Measurements from ENCODE around the gene ZNF169.
A peak's percentile ranks its signal among the peaks of the same experiment; 100 is the strongest.

Gene ZNF169

DNA sequence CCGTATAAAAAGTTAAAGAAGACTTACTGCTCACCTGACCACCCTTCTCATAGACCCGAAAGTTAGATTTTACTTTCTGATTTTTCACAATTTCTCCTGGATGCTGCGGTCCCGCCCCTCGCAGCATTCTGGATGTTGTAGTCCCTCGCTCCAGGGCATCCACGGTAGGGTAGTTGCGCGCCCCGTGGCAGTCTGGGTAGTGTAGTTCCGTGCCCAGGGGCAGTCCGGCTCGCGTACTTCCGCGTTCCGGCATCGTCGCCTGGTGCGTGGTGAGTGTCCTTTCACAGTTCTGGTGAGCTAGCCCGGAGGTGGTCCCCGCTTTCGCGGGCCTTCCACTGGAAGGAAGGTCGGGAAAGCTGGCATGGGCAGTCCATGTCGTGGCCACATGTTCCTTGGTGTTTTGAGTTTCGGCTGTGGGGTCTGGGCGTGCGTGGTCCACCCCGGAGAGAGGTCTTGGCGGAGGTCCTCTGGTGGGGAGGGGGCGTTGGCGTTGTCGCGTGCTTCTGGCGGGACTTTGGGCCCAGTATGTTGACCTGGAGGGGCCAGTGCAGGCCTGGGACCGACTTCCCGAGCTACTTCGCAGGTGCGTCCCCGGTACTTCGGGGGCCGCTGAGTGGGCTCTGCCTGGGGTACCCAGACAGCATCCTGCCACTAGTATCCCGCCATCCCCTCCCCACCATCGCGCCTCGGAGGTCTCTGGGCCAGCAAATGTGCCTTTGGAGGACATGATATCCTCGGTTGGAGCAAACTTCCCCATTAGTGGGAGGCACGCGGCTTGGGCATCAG lies at the start of gene ZNF169:
Gene ZNF169, plus strand, starts transcription at position 222 of the 786 bp plus-strand sequence. CDS start 19,515 bp downstream, outside the sequence.
- peak; percentile 91 for DNase-seq

DNA sequence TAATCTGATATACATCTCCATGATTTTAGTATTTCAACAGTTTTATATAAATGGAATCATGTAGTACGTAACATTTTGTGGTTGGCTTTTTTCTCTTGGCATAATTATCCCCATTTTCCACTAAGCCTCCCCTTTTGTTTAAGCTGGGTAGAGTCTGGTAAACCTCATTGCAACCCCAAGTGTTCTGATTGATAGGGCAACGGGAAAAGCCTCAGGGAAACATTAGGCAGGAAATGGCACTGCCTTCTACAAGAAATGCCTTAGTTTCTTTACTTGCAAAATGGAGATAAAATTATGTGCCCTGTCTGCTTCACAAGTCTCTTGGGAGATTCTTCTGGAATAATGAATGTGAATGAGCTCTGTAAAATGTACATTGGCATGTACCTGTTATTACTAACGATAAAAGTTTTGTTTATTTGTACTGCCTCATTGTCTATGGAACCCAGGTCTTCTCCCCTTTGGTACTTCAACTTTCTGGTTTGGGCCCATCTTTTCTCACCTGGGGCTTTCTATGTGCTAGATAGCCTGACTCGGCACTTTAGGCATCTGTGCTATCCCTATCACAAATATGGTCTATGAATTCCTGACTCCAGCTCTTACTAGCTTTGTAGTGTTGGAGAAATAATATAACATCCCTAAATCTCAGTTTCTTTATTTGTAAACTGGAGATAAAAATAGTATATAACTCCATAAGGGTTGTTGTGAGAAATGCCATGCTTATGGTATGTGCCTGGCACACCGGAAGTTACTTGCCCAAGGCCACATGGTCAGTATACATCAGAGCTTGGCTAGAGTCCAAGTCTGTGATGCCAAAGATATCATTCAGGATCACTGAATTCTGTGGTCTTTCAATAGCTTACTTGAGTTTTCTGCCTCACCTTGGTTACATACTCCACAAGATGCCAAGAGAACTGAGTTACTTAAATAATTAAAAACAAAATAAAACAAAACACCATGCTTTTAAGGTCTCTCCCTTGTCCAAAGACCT lies 48.2 kb upstream of the ZNF169 start:
- no peak for DNase-seq
- Histone ChIP-seq H3K27me3 (ENCODE audit: insufficient read depth, low read depth, severe bottlenecking) (no peaks in the 10 kb centered on the region), H3K27ac (no peak overlapping the region), H3K4me3 (ENCODE audit: low read depth, low read length) (no peak overlapping the region), H3K9me3 (ENCODE audit: severe bottlenecking) (no peaks in the 10 kb centered on the region), H3K36me3 (no peaks in the 10 kb centered on the region)
- TF ChIP-seq, protein P1, sequence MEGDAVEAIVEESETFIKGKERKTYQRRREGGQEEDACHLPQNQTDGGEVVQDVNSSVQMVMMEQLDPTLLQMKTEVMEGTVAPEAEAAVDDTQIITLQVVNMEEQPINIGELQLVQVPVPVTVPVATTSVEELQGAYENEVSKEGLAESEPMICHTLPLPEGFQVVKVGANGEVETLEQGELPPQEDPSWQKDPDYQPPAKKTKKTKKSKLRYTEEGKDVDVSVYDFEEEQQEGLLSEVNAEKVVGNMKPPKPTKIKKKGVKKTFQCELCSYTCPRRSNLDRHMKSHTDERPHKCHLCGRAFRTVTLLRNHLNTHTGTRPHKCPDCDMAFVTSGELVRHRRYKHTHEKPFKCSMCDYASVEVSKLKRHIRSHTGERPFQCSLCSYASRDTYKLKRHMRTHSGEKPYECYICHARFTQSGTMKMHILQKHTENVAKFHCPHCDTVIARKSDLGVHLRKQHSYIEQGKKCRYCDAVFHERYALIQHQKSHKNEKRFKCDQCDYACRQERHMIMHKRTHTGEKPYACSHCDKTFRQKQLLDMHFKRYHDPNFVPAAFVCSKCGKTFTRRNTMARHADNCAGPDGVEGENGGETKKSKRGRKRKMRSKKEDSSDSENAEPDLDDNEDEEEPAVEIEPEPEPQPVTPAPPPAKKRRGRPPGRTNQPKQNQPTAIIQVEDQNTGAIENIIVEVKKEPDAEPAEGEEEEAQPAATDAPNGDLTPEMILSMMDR (IDR thresholded peaks at IDR 0.05; ENCODE audit: low read depth, low read length): no peak

More for the DNA sequence above, at the start of gene ZNF169:
- Histone ChIP-seq H3K36me3 (no peaks in the 10 kb centered on the region), H3K27me3 (ENCODE audit: insufficient read depth, low read depth, severe bottlenecking) (no peaks in the 10 kb centered on the region), H3K27ac (no peak within 1 kb of the TSS), H3K9me3 (ENCODE audit: severe bottlenecking) (no peaks in the 10 kb centered on the region), H3K4me3 (ENCODE audit: low read depth, low read length) (peak within 1 kb of the TSS; percentile 81)
- TF ChIP-seq, protein P1 (IDR thresholded peaks at IDR 0.05; ENCODE audit: low read depth, low read length): no peak

DNA sequence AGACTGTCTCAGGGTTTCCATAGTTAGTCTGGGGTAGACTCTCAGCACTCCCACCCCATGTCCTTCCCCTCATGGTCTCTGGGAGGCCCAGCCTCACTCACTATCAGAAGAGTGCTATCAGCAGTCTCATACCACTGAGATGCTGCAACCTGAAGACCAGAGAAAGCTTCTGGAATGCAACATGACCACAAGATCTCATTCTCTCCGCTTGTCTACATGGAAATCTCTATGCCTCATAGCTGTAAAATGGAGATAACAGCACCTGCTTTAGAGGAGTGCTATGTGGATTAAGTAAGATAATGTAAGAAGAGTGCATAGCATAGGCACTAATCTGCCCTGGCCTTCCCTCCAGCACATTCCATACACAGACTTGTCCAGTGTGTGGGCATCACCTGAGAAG lies 47.0 kb upstream of the ZNF169 start:
- Histone ChIP-seq H3K4me3 (ENCODE audit: low read depth, low read length) (no peak overlapping the region), H3K36me3 (no peaks in the 10 kb centered on the region), H3K27me3 (ENCODE audit: insufficient read depth, low read depth, severe bottlenecking) (no peaks in the 10 kb centered on the region), H3K27ac (no peak overlapping the region), H3K9me3 (ENCODE audit: severe bottlenecking) (peaks cover 9% of the 10 kb centered on the region)
- DNase-seq: no peak
- TF ChIP-seq, protein P1 (IDR thresholded peaks at IDR 0.05; ENCODE audit: low read depth, low read length): no peak

DNA sequence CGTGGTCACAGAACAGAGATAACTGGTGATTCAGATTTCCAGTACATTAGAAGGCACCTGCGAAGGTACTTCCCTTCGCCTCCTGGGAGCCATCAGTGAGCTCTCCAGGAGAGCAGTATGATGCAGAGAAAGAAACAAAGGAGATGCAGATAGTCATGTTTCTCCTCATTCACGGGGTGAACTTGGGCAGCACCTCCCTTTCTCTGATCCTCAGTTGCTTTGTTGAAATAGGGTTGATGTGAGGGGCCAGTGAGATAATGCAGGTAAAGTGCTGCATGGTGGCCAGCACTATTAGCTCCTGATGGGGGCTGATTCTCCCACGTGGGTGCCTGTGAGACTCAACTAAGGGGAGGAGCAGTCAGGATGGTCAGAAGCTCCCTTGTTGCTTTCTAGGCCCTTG lies 46.6 kb upstream of the ZNF169 start:
- Histone ChIP-seq H3K27me3 (ENCODE audit: insufficient read depth, low read depth, severe bottlenecking) (no peaks in the 10 kb centered on the region), H3K4me3 (ENCODE audit: low read depth, low read length) (no peak overlapping the region), H3K36me3 (no peaks in the 10 kb centered on the region), H3K27ac (no peak overlapping the region), H3K9me3 (ENCODE audit: severe bottlenecking) (peaks cover 14% of the 10 kb centered on the region)
- DNase-seq: no peak
- TF ChIP-seq, protein P1 (IDR thresholded peaks at IDR 0.05; ENCODE audit: low read depth, low read length): no peak

DNA sequence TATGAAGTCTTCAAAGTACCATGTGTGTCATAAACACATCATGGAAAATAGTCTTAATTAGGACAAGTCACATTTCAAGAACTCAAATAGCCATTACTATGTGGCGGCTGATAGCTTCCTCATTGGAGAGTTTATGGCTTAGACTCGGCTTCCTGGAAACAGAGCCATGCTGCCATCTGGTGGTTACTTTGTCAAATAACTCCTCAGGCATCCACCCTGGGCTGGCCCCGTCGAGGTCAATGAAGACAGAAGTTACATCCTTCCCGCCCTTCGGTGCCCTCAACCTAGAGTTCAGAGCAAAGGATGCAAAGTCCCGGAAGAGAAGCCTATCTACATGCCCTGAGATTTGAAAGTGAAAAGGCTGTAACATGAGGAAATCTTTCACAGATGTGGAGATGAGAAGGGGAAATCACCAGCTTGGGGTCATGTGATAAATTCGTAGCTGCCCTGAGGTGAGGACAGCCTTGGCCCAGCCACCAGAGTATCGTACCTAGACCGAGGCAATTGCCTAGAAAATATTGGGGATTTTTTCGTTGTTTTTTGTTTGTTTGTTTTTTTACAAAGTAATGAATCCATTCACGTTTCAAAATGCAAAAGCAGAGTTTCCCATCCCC lies 45.5 kb upstream of the ZNF169 start:
- TF ChIP-seq, protein P1 (IDR thresholded peaks at IDR 0.05; ENCODE audit: low read depth, low read length): peak; percentile 76
- Histone ChIP-seq H3K9me3 (ENCODE audit: severe bottlenecking) (peaks cover 14% of the 10 kb centered on the region), H3K36me3 (no peaks in the 10 kb centered on the region), H3K4me3 (ENCODE audit: low read depth, low read length) (no peak overlapping the region), H3K27ac (no peak overlapping the region), H3K27me3 (ENCODE audit: insufficient read depth, low read depth, severe bottlenecking) (no peaks in the 10 kb centered on the region)
- peak; percentile 80 for DNase-seq

All from WERI-Rb-1 (cell line).